Activated CD4-positive, alpha-beta T cell treated with anti-CD3 and anti-CD28 coated beads, Interleukin-2, Interleukin-6, amounts not matched to agents 100 ng/mL and 50 ng/mL, durations not matched to agents 16 hours and 8 hours (primary cell): ENCODE data around the gene GREB1.

ENCODE experiments used
- DNase-seq: peaks from one replicate; pipeline ENCODE4 v3.0.0-alpha.2; 2020

Gene GREB1

GRCh38 chr2:11667866-11668637, 134.2 kb downstream of the GREB1 start:
- no peak for DNase-seq

- DNase-seq, result peak; percentile 35
Observed at GRCh38 chr2:11669454-11670291, 135.8 kb downstream of the GREB1 start, which contains the start of gene NTSR2. TSS of gene NTSR2 (minus strand) at chr2:11670195. CDS start at chr2:11670129, 66 bp downstream.

GRCh38 chr2:11672407-11672806, 138.6 kb downstream of the GREB1 start:
- no peak for DNase-seq

- DNase-seq, result no peak
Observed at GRCh38 chr2:11674983-11675382, 141.1 kb downstream of the GREB1 start.

- no peak for DNase-seq
Observed at GRCh38 chr2:11675423-11676112, 141.7 kb downstream of the GREB1 start.

GRCh38 chr2:11676640-11677039, 142.8 kb downstream of the GREB1 start:
- no peak for DNase-seq

GRCh38 chr2:11677136-11678055, 143.6 kb downstream of the GREB1 start:
- DNase-seq, result no peak

GRCh38 chr2:11678306-11678960, 144.6 kb downstream of the GREB1 start:
- no peak for DNase-seq

GRCh38 chr2:11679016-11679415, 145.2 kb downstream of the GREB1 start:
- no peak for DNase-seq

- DNase-seq, result no peak
Observed at GRCh38 chr2:11679486-11680181, 145.8 kb downstream of the GREB1 start.

GRCh38 chr2:11680182-11680900, 146.5 kb downstream of the GREB1 start:
- DNase-seq, result no peak

GRCh38 chr2:11680901-11681721, 147.3 kb downstream of the GREB1 start:
- DNase-seq, result no peak

- peak; percentile 75 for DNase-seq
Observed at GRCh38 chr2:11681722-11682589, 148.1 kb downstream of the GREB1 start.

- no peak for DNase-seq
Observed at GRCh38 chr2:11682590-11682915, 148.7 kb downstream of the GREB1 start.

- no peak for DNase-seq
Observed at GRCh38 chr2:11683476-11683875, 149.6 kb downstream of the GREB1 start.

- DNase-seq, result no peak
Observed at GRCh38 chr2:11683966-11684365, 150.1 kb downstream of the GREB1 start.

GRCh38 chr2:11684894-11685460, 151.1 kb downstream of the GREB1 start:
- DNase-seq, result no peak

GRCh38 chr2:11685906-11686470, 152.1 kb downstream of the GREB1 start:
- DNase-seq, result no peak
